Neuronal stem cell (in vitro differentiated cells): ENCODE measurements around the gene MYO9A.

Source experiments
- DNase-seq: peaks from one replicate; pipeline ENCODE4 v3.0.0-alpha.2; 2013; ENCODE audit warnings: low spot score
- H2AFZ ChIP-seq: one replicate; pipeline ENCODE4 v1.6.1; 2013; ENCODE audit warnings: mild to moderate bottlenecking, low read length, inconsistent platforms
- H2AK5ac ChIP-seq: 2 replicates; pipeline ENCODE4 v1.6.1; 2013; ENCODE audit warnings: low read depth, mild to moderate bottlenecking, inconsistent platforms, low read length, moderate library complexity, mixed read lengths
- H2BK120ac ChIP-seq: 2 replicates; pipeline ENCODE4 v1.6.1; 2013; ENCODE audit warnings: low read depth, mild to moderate bottlenecking, inconsistent platforms, low read length, moderate library complexity, mixed read lengths
- H2BK12ac ChIP-seq: one replicate; pipeline ENCODE4 v1.6.1; 2013; ENCODE audit warnings: low read length, inconsistent platforms
- H2BK15ac ChIP-seq: 2 replicates; pipeline ENCODE4 v1.6.1; 2013; ENCODE audit warnings: mild to moderate bottlenecking, low read length, inconsistent platforms, mixed read lengths
- H2BK5ac ChIP-seq: one replicate; pipeline ENCODE4 v1.6.1; 2013; ENCODE audit warnings: inconsistent platforms, mild to moderate bottlenecking, low read length, moderate library complexity
- H3K14ac ChIP-seq: one replicate; pipeline ENCODE4 v1.6.1; 2013; ENCODE audit warnings: low read length, inconsistent platforms
- H3K18ac ChIP-seq: 2 replicates; pipeline ENCODE4 v1.6.1; 2013; ENCODE audit warnings: low read length, inconsistent platforms
- H3K23ac ChIP-seq: 2 replicates; pipeline ENCODE4 v1.6.1; 2013; ENCODE audit warnings: low read depth, mild to moderate bottlenecking, mixed read lengths, low read length, inconsistent platforms; ENCODE audit not compliant: poor library complexity
- H3K27ac ChIP-seq: replicated peaks from 3 replicates; pipeline ENCODE4 v1.5.1; 2013; ENCODE audit warnings: low read length, inconsistent platforms
- H3K27me3 ChIP-seq, 3 experiments: 2 replicates each; pipeline ENCODE4 v1.6.1; 2013; ENCODE audit warnings: low read length in 3 of 3, mild to moderate bottlenecking in 2 of 3, inconsistent platforms in 1 of 3, low read depth in 1 of 3, mixed read lengths in 1 of 3, moderate library complexity in 1 of 3; ENCODE audit not compliant: control insufficient read depth in 3 of 3, insufficient read depth in 3 of 3
- H3K36me3 ChIP-seq, 2 donors: replicated peaks in 1 of 2; 2 replicates each; pipeline ENCODE4 v1.6.1; 2013; ENCODE audit warnings: low read length in 2 of 2; ENCODE audit not compliant: control insufficient read depth in 2 of 2, insufficient read depth in 2 of 2
- H3K4ac ChIP-seq: 2 replicates; pipeline ENCODE4 v1.6.1; 2013; ENCODE audit warnings: inconsistent platforms, mild to moderate bottlenecking, low read length, moderate library complexity
- H3K4me1 ChIP-seq, 2 donors: 1 replicate in 1 of 2; 2 replicates in 1 of 2; pipeline ENCODE4 v1.6.1; 2013; ENCODE audit warnings: low read length in 2 of 2, low read depth in 1 of 2; ENCODE audit not compliant: control insufficient read depth in 2 of 2, insufficient read depth in 1 of 2
- H3K4me2 ChIP-seq: one replicate; pipeline ENCODE4 v1.6.1; 2013; ENCODE audit warnings: mild to moderate bottlenecking, low read length, inconsistent platforms; ENCODE audit not compliant: insufficient read depth, poor library complexity, severe bottlenecking
- H3K4me3 ChIP-seq, 2 donors: 2 replicates each; pipeline ENCODE4 v1.5.1; 2013; ENCODE audit warnings: low read length in 2 of 2, mild to moderate bottlenecking in 2 of 2, inconsistent platforms in 1 of 2, moderate library complexity in 1 of 2
- H3K79me1 ChIP-seq: one replicate; pipeline ENCODE4 v1.6.1; 2013; ENCODE audit warnings: low read depth, mild to moderate bottlenecking, inconsistent platforms, low read length, moderate library complexity
- H3K9ac ChIP-seq: one replicate; pipeline ENCODE4 v1.6.1; 2013; ENCODE audit warnings: mild to moderate bottlenecking, low read depth, low read length, inconsistent platforms; ENCODE audit not compliant: poor library complexity
- H3K9me3 ChIP-seq, 2 donors: replicated peaks in 1 of 2; 2 replicates each; pipeline versions ENCODE3 to v1.6.1; 2013; ENCODE audit warnings: low read length in 2 of 2, mild to moderate bottlenecking in 2 of 2, inconsistent platforms in 1 of 2, low read depth in 1 of 2, mixed read lengths in 1 of 2, moderate library complexity in 1 of 2; ENCODE audit not compliant: control insufficient read depth in 2 of 2, insufficient read depth in 1 of 2
- H4K8ac ChIP-seq: one replicate; pipeline ENCODE4 v1.6.1; 2013; ENCODE audit warnings: low read depth, mild to moderate bottlenecking, inconsistent platforms, low read length, moderate library complexity
- H4K91ac ChIP-seq: one replicate; pipeline ENCODE4 v1.6.1; 2013; ENCODE audit warnings: low read length, low read depth, mild to moderate bottlenecking, inconsistent platforms; ENCODE audit not compliant: poor library complexity
- WGBS, 2 donors: extraction: QIAGEN DNeasy Blood & Tissue Kit; methylation state at CpG; one replicate each; pipeline ENCODE4 v1.1.7; 2013; ENCODE audit warnings: missing lambda C conversion rate in 2 of 2, mixed read lengths in 1 of 2; ENCODE audit not compliant: insufficient read length in 2 of 2, insufficient replicate concordance in 1 of 2; ENCODE audit errors: extremely low coverage in 2 of 2; 5-methylcytosine and 5-hydroxymethylcytosine counted together

Gene MYO9A

DNA sequence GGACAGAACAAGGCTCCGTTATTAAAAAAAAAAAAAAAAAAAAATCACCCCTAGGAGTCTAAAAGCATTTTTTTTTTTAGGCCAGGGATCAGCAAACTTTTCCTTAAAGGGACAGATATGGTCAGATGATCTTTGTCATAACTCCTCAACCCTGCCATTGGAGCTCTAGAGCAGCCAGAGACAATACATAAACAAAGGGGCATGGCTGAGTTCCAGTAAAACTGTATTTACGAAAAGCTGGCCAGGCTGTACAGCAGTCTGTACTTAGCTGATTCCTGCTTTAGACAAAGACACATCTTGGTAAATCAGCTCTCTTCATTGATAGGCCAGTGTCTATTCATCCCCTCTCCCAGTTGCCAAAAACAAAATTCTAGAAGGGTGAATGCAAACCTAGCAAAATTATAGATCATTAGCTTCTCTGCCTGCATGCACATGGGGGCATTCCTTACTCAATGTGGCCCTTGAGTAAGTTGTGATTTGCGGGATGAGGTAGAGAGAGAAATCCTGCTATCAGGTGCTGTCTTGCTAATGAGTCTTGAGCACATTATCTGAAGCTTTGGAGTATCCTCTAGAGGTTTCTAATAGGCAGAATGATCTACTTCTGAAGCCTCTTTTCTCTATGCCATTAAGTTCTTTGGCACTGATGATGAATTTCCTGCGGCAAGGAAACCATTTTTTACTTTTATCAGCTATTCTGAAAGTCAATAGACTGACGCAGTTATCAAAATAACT lies 35.5 kb upstream of the MYO9A start:
- H2AFZ ChIP-seq, result no peak overlapping the region
- H3K23ac ChIP-seq, result no peak overlapping the region
- H2BK12ac ChIP-seq, result no peak overlapping the region
- H3K4me2 ChIP-seq, result no peak overlapping the region
- no peak overlapping the region for H3K27ac ChIP-seq
- H2BK120ac ChIP-seq, result no peak overlapping the region
- no peaks in the 10 kb centered on the region for H3K27me3 ChIP-seq
- no peak overlapping the region for H4K91ac ChIP-seq
- no peak overlapping the region for H2BK15ac ChIP-seq
- no peak overlapping the region for H3K18ac ChIP-seq
- H3K36me3 ChIP-seq, result no peaks in the 10 kb centered on the region
- no peak overlapping the region for H3K14ac ChIP-seq
- no peaks in the 10 kb centered on the region for H3K4me1 ChIP-seq
- no peak for DNase-seq
- no peak overlapping the region for H2BK5ac ChIP-seq
- H2AK5ac ChIP-seq, result no peak overlapping the region
- no peak overlapping the region for H4K8ac ChIP-seq
- WGBS, 2 donors, result no CpG with 5 or more reads among the region's 5 CpGs
- no peaks in the 10 kb centered on the region for H3K9me3 ChIP-seq
- no peak overlapping the region for H3K4ac ChIP-seq
- no peaks in the 10 kb centered on the region for H3K79me1 ChIP-seq
- no peak overlapping the region for H3K9ac ChIP-seq
- H3K4me3 ChIP-seq, result no peak overlapping the region

DNA sequence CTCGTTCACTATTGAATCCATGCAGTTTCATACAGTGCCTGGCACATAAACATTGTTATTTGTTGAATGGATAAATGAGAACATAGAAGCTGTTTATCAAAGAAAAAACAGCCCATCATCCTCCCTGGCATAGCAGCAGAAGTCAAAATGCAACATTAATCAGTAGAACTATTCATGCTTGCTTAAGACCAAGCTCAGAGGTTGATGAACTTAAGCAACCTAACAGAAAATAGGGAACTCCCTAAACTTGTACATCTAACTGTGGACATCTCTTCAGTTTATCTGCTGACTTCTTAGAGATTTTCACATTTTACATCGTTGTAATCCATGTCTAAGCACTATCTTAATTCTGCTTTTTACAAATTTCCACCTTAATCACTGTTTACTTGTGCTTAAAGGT lies 29.5 kb upstream of the MYO9A start:
- H3K36me3 ChIP-seq, result no peaks in the 10 kb centered on the region
- H4K91ac ChIP-seq, result no peak overlapping the region
- no peak overlapping the region for H4K8ac ChIP-seq
- no peaks in the 10 kb centered on the region for H3K79me1 ChIP-seq
- H2BK5ac ChIP-seq, result no peak overlapping the region
- H2BK12ac ChIP-seq, result no peak overlapping the region
- H2AK5ac ChIP-seq, result no peak overlapping the region
- H3K27ac ChIP-seq, result no peak overlapping the region
- WGBS, 2 donors, result no CpG with 5 or more reads among the region's 2 CpGs
- no peak overlapping the region for H3K14ac ChIP-seq
- no peaks in the 10 kb centered on the region for H3K9me3 ChIP-seq
- H3K23ac ChIP-seq, result no peak overlapping the region
- H3K27me3 ChIP-seq, result no peaks in the 10 kb centered on the region
- H2AFZ ChIP-seq, result no peak overlapping the region
- no peak overlapping the region for H3K18ac ChIP-seq
- H2BK120ac ChIP-seq, result no peak overlapping the region
- H3K4ac ChIP-seq, result no peak overlapping the region
- H2BK15ac ChIP-seq, result no peak overlapping the region
- H3K4me1 ChIP-seq, result no peaks in the 10 kb centered on the region
- no peak overlapping the region for H3K9ac ChIP-seq
- no peak for DNase-seq
- no peak overlapping the region for H3K4me2 ChIP-seq
- no peak overlapping the region for H3K4me3 ChIP-seq

- Histone ChIP-seq H3K23ac (no peak overlapping the region), H3K27ac (no peak overlapping the region), H3K9me3 (no peaks in the 10 kb centered on the region), H3K4me2 (no peak overlapping the region), H3K27me3 (no peaks in the 10 kb centered on the region), H4K8ac (no peak overlapping the region), H3K14ac (no peak overlapping the region), H2BK5ac (no peak overlapping the region), H2BK12ac (no peak overlapping the region), H2BK15ac (no peak overlapping the region), H3K4me3 (no peak overlapping the region), H3K9ac (no peak overlapping the region), H3K4me1 (no peaks in the 10 kb centered on the region), H4K91ac (no peak overlapping the region), H3K4ac (no peak overlapping the region), H2AK5ac (no peak overlapping the region), H2AFZ (no peak overlapping the region), H3K79me1 (no peaks in the 10 kb centered on the region), H3K36me3 (no peaks in the 10 kb centered on the region), H2BK120ac (no peak overlapping the region), H3K18ac (no peak overlapping the region)
- DNase-seq, result no peak
Observed at GRCh38 chr15:72146934-72147333, 29.0 kb upstream of the MYO9A start.

DNA sequence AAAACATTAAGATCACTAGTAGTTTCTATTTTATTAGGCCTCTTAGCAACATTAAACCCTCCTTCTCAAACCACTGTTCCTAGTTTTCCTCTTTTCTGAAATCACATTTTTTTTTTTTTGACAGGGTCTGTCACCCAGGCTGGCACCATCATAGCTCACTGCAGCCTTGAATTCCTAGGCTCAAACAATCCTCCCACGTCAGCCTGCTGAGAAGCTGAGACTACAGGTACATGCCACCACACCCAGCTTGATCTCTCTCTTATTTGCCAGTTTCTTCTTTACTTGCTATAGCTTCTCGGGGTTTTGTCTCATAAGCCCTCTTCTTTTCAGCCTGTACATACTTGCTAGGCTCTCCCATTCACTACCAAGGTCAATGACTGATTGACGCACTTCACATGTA lies 28.3 kb upstream of the MYO9A start:
- no peaks in the 10 kb centered on the region for H3K4me1 ChIP-seq
- no peaks in the 10 kb centered on the region for H3K27me3 ChIP-seq
- no peak overlapping the region for H3K14ac ChIP-seq

More for the DNA sequence above, 28.3 kb upstream of the MYO9A start:
- Histone ChIP-seq H3K4ac (no peak overlapping the region), H3K27ac (no peak overlapping the region), H3K36me3 (no peaks in the 10 kb centered on the region), H3K79me1 (no peaks in the 10 kb centered on the region), H3K9me3 (no peaks in the 10 kb centered on the region), H3K9ac (no peak overlapping the region), H2BK120ac (no peak overlapping the region), H2AFZ (no peak overlapping the region), H2AK5ac (no peak overlapping the region), H3K23ac (no peak overlapping the region), H4K91ac (no peak overlapping the region), H2BK15ac (no peak overlapping the region), H3K4me2 (no peak overlapping the region), H3K18ac (no peak overlapping the region), H3K4me3 (no peak overlapping the region), H4K8ac (no peak overlapping the region), H2BK5ac (no peak overlapping the region), H2BK12ac (no peak overlapping the region)
- no CpG with 5 or more reads among the region's 3 CpGs for WGBS, 2 donors
- DNase-seq, result no peak
